Stimulated activated CD8-positive, alpha-beta memory T cell treated with anti-CD3 and anti-CD28 coated beads, Interleukin-12 subunit alpha, Interleukin-12 subunit beta, amount 100 ng/mL, for 4 hours (primary cell): ENCODE data around the gene LRRFIP2.
"Not testable (repeated sequence)": the region's sequence is repeated elsewhere in the genome, so short reads cannot be mapped to it uniquely, and the experiment has no call there.

Source experiments
- DNase-seq: peaks from one replicate; pipeline ENCODE4 v3.0.0-alpha.2; 2020; ENCODE audit warnings: low read depth

The LRRFIP2 gene, protein sequence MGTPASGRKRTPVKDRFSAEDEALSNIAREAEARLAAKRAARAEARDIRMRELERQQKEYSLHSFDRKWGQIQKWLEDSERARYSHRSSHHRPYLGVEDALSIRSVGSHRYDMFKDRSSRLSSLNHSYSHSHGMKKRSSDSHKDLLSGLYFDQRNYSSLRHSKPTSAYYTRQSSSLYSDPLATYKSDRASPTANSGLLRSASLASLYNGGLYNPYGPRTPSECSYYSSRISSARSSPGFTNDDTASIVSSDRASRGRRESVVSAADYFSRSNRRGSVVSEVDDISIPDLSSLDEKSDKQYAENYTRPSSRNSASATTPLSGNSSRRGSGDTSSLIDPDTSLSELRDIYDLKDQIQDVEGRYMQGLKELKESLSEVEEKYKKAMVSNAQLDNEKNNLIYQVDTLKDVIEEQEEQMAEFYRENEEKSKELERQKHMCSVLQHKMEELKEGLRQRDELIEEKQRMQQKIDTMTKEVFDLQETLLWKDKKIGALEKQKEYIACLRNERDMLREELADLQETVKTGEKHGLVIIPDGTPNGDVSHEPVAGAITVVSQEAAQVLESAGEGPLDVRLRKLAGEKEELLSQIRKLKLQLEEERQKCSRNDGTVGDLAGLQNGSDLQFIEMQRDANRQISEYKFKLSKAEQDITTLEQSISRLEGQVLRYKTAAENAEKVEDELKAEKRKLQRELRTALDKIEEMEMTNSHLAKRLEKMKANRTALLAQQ

DNA sequence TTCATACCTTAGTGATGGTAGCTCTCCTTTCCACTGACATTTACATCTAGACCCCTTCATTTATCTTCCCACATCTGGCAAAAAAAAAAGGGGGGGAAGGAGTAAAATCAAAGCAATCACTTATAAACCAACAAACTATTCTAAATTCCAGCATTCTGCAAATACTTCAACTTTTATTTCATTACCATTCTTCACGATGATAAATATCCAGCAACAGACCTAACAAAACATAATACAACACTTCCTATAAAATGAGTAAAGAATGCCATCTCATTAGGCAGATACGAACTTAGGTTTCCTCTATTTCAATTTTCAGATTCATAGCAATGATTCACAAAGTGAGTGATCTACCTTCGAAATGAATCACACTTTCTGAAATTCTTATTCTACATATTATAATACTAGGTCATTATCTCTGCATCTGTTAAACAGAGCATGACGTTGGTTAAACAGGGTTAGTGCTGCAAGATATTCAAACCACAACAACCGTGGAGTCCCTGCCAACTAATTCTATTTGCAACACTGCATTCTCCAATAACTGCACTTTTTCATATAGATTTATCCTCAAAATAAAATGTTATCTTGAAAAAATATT lies at the start of gene LRRFIP2:
Gene LRRFIP2, minus strand, starts transcription at position 51 of the 595 bp plus-strand sequence. CDS start 25,599 bp downstream, outside the sequence.
- DNase-seq = no peak

DNA sequence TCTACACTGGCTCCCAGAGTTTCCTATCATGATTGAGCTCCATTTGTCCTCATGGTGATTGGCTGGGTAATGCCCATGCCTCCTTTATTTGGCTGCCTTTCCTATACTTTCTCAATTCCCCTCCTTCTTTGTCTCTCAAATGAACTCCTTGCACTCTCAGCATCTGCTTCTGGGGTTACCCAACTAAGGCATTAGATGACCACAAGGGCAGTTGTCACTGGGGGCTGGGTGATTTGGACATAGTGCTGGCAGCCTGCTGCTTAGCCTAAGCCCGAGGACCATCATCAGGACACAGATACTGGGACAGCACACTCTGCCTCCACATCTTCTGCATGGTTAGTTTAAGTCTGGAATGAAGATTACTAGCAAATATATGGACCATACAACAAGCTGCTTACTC lies 49.2 kb upstream of the LRRFIP2 start:
- no peak for DNase-seq

DNA sequence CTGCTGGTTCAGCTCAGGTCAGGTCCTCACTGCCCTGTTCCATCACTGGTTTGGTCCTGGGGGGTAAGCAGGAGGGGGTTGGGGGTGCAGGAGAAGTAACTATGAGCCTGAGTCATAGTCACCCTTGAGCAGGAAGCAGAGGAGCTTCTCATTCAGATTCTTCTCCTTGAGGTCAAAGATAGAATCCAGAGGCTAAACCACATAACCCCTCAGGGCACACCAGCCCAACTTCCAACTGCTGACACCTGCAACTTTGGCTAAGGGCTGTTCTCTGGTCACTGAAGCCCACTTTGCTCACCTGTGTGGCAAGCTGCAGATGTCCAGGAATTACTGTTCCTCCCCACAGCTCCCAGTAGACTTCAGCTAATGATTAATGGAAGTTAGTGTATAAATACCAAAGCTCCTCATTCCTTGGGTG lies 48.8 kb upstream of the LRRFIP2 start:
- no peak for DNase-seq

DNA sequence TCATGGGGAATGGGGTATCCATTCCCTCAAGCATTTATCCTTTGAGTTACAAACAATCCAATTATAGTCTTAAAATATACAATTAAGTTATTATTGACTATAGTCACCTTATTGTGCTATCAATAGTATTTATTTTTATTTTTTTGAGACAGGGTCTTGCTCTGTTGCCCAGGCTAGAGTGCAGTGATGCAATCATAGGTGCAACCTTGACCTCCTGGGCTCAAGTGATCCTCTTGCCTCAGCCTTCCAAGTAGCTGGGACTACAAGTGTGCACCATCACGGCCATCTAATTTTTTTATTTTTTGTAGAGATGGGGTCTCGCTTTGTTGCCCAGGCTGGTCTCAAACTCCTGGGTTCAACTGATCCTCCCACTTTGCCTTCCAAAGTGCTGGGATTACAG lies 48.2 kb upstream of the LRRFIP2 start:
- not testable (repeated sequence) for DNase-seq

DNA sequence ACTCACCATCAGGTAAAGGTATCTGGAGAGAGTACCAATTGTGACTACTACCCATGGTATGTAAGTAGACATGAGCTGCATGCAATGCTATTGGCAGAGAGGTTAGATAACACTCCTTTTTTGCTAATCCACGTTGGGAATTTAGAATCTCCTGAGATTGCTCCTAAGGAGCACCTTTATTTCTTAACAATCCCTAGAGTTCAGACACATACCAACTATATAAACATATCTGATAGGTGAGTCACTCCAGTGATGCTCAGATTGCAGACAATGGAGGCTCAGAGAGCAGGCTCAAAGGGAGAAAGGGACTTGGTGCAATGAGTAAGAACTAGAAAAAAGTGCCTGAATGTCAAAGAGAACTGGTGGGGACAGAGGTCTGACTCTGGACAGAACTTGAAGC lies 47.0 kb upstream of the LRRFIP2 start:
- no peak for DNase-seq

DNA sequence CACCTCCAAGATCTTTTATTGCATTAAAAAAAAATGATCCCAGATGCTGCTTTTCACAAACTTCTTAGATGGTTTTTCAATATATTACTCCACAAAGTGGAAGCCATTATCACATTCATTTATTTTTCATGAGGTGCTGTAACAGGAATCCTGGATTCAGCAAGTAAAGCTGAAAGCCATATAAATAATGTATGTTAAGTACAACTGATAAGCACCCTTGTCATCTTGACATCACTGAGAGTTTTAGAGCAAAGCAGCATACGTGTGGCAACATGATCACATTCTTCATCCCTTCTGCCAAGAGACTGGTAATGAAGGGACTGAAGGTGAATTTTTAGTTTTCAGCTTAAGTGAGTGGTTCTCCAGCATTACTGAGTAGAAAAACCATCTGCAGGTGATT lies 44.9 kb upstream of the LRRFIP2 start:
- DNase-seq = no peak

DNA sequence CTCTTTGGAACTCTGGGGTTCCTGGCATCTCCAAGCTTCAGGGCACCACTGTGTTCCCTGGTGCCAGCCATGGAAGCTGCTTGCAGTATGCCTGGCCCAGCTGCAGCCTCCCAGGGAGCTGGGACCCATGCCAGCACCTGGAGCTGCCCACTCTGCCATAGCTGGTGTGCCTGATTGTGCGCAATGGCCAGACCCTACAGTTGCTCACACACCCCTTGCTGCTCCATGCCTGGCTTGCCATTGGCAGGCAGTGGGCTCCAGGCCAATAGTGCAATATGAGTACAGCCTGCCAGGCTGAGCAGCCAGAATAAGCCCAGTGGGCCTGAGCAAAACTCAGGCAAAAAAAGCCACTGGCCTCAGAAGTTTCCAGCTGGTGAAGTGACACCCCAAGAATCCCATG lies 43.8 kb upstream of the LRRFIP2 start:
- DNase-seq = no peak

DNA sequence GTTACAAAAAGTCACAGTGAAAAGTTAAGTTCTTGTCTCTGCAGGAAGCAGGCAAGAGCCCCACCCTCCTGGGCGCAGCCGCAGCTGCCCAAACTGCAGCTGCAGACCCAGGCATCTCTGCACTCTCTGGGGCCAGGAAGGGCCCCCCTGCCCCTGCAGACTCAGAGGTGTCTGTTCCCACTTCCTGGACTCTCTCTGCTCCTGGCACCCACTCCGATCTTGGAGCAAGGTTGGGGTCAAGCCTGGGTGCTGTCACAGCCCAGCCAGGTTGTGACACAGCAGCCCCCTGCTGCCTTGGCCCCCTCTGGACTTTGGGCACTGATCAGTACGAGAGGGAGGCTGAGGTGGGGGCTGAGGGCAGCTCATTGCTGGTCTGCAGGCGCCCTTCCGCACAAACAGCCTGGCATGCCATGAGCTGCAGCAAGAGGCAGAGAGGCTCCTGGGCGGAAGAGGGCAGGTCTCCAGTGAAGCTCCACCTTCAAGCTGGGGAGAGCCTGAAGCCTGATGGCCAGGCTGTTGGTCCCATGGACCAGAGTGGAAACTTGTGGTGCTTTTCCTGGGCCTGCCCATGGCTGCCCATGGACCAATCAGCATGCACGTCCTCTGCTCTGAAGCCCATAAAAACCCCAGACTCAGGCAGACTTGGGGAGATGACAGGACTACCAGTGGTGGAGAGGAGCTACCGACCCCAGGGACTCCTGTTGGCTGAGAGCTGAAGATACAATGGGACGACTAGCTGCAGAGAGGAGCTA lies 42.9 kb upstream of the LRRFIP2 start:
- DNase-seq = no peak

DNA sequence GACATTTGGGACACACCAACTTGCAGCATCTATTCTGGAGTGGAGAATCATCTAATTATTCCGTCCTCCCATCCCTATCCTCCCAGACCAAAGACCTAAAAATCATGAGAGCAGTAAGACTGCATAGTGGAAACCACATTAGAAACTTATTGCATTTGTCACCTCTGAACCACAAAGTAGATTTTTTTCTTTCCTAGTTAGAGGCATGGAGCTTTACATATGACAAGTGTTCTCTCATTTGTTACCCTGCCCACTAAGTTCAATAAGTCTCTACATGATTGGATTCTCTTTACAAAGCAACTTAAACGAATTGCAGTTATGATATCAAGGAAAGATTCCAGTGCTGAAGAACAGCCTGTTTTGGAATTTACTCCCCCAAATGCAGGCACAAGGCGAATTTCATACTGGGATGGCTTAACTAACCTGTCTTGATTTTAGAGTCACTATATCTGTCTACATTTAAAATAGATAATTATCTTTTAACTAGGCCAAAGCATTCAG lies 42.3 kb upstream of the LRRFIP2 start:
- DNase-seq = no peak

DNA sequence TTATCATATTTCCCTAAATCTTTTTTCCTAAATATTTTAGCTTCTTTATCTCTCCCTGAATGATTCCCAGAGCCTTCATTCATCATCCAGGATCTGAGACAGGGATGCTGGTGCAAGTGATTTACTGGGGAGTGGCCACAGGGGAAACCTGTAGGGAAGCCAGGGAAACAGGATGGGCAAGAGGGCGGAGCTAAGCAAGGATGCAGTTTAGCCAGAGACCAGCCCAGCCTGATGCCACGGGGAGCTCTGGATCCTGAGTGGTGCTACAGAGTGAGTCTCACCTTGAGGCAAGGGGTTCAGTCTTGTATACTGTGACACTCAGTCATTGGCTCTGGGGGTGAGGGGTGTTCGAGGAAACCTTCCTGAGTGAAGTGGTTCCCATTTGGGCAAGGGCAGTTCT lies 39.7 kb upstream of the LRRFIP2 start:
- DNase-seq = no peak

DNA sequence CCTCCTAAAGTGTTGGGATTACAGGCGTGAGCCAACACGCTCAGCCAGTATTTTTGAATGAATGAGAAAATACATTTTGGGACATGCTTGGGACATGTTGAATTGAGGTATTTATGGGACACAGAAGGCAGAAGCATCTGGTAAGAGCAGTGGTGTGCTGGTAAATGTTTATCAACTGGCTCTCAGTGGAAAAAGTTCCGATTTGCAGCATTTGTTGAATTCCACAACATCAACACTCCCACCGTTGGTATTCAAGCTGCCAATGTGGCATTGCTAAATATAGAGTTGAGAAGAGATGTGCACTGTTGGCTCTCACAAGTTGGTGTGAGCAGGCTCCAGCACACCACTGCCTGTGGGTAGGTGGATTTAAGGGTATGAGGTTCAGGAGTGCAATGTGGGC lies 35.8 kb upstream of the LRRFIP2 start:
- DNase-seq = no peak

DNA sequence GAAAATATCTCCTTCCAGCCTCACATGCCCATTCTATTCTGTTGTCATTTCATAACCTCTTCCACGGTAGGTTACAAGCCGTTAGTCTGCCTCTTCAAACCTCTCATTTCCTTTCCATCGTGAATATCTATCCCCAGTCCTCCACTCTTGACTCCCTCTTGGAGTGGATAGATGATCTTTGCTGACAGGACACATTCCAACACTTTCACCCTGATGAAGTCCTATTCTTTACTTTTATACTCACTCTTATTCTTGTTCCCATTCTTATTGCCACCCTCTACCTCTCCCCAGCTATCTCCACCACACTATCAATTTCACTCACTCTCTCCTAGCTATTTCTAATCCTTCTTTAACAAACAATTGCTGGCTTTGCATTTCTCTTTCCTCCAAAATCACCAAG lies 34.2 kb upstream of the LRRFIP2 start:
- not testable (repeated sequence) for DNase-seq

DNA sequence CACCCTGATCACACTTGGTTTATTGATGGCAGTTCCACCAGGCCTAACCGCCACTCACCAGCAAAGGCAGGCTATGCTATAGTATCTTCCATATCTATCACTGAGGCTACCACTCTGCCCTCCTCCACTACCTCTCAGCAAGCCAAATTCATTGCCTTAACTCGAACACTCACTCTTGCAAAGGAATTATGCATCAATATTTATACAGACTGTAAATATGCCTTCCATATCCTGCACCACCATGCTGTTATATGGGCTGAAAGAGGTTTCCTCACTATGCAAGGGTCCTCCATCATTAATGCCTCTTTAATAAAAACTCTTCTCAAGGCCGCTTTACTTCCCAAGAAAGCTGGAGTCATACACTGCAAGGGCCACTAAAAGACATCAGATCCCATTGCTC lies 33.6 kb upstream of the LRRFIP2 start:
- DNase-seq = not testable (repeated sequence)

DNA sequence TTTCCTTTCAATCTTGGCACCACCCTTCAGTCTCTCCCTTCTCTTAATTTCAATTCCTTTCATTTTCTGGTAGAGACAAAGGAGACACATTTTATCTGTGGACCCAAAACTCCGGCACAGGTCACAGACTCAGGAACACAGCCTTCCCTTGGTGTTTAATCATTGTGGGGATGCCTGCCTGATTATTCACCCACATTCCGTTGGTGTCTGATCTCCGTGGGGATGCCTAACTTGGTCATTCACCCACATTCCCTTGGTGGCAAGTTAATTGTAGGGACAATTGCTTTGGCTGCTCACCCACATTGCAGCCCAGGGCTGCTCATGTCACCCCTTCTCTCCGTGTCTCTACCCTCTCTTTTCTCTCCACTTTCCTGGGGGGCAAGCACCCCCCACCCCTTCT lies 31.7 kb upstream of the LRRFIP2 start:
- not testable (repeated sequence) for DNase-seq

DNA sequence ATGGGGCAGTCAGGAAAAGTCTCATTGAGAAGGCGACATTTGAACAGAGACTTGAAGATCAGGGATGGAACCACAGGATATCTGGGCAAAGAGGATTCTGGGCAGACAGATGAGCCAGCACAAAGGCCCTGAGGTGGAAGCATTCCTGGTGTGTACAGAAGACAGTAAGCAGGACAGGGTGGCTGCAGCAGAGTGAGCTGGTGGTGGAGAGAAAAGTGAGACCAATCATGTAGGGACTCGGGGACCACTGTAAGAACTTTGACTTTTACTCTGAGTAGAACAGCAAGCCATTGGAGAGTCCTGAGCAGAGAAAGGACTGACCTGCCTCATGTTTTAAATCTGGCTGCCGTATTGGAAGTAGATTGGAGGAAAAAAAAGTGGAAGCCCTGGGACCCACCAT lies 29.9 kb upstream of the LRRFIP2 start:
- no peak for DNase-seq

DNA sequence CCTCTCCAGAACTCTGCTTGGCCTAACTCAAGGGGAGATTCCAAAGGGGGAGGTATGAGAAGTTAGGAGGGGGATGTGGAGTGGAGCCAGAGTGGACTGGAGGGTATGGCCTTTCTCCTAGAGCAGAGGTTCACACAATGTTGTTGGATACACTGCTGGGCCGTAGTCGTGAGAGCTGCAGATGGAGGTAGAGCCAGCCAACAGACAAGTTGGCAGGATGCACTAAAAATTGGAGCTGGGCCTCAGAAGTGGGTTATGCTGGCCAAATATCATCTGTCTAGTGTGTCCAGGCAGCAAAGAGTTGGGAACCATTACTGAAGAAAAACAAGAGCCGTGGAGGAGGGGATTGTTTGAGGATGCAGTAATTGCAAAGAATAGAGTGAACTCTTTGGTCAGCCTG lies 27.7 kb upstream of the LRRFIP2 start:
- DNase-seq = no peak

DNA sequence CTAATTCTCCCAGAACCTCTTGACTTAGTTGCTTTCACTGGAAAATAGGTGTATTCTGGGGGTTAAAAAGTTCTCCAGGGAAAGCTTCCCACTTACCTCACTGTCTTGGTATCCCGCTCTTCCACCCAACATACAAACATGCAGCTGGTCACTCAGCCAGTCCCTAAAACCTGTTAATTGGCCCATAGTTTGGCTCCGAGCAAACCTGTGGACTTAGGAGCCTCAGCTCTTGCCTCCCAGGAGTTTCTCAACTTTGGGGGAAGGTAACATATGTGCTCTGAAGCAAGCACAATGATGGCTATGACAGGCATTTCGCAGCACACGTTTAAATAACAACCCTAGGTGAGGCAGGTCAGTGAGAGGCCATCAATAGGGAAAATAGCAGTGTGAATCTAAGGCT lies 25.8 kb upstream of the LRRFIP2 start:
- DNase-seq = no peak

DNA sequence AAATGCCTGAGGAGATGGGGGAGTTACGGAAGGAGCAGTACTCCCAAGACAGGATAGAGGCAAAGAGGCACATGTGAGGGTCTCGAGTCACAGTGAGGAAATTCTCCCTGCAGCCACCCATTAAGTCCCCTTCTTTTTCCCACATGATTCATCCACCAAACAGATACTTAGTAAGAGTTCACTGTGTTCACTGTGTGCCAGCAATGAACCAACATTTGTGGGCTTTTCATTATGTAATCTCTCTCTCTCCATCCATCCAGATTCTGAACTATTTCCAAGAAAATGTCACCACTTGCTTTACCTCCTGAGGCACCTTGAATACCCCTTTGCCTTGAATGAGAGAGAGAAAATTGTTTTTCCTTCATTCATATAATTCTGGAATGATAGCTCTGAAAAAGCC lies 24.6 kb upstream of the LRRFIP2 start:
- DNase-seq = no peak

DNA sequence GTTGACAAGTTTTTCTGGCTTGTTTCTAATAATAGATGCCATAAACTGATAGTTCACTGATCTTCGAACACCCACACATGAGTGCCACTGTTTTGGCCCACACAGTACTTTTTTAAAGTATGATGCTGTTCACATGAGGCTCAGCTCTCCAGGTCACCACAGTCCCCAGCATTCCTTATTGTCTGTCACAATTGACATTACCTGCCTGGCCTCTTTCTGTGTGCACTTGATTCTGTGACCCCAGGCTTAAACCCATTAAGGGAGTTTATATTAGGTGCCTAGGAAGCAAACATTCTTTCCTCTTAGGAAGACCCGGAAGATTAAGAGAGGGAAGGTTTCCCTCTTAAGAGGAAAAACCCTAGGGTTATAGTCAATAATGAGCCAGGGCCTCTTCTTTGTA lies 24.2 kb upstream of the LRRFIP2 start:
- no peak for DNase-seq

DNA sequence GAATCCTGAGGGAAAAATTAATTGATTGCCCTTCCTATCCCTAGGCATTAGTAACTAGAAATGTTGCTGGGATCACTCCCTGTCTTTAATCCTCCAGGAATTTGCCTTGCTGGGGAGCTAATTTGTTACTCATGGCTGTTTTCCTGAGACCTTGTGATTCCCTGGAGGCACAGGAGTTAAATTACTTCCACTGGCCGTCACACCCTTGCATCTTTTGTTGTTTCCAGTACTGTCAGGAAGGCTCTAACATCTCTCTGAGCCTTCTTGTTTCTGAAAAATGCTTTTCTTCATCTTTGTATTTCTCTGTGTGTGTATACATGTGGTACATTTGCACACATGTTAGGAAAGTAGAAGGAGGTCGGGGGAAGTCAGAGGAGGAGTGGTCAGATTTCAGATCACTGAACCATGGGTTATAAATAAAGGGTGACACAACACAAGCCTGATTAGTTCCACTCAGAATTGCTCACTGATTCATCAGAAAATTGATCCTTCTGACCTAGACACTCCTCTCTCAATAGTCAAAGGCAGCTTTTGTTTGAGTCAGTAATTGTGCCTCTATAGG lies 23.5 kb upstream of the LRRFIP2 start:
- DNase-seq = no peak

DNA sequence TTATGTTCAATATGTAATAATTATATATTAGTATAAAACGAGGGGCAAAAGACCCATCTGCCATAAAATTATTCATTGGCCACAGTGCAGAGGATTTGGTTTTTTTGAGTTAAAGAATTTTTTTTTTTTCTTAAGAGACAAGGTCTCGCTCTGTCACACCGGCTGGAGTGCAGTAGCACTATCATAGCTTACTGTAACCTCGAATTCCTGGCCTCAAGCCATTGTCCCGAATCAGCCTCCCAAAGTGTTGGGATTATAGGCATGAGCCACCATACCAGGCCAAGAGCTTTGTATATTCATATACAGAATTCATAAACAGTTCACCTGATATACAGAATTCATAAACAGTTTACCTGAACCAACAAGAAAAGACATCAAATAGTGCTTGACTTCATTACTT lies 20.2 kb upstream of the LRRFIP2 start:
- no peak for DNase-seq

DNA sequence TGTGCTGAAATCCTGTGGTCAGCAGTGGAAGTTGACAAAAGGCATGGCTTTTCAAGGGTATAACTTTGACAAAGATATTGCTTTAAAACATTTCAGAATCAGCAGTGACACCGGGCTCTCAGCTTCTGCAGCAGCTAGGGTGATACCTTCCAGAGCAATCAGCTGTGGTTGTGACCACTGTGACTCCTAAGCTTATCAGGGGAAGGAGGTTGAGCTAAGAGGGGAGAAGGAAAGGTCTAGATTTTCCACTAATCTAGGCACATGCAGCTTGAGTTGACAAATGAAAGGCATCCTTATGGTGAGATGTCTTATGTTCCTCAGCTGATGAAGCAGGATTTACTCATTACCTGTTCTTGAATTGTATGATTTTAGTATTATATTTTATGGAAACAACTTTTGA lies 16.3 kb upstream of the LRRFIP2 start:
- no peak for DNase-seq
